ENCODE data around the gene TNNI3K. TPM values are rescaled to one million over a fixed set of nuclear protein-coding genes. Genes with fewer than 3 reads are reported as not detected.

Gene TNNI3K
- total RNA-seq, 4 donors from 2014 or later = 0.63 to 4.5 (median 3.6) TPM

- Histone ChIP-seq H3K9me3 (no peaks in the 10 kb centered on the region), H3K27ac (replicated peaks in 1 of 4) (no peak overlapping the region), H3K36me3 (no peaks in the 10 kb centered on the region), H3K4me1 (peaks cover 3 to 10% (median 6%) of the 10 kb centered on the region in 4 donors), H3K4me3 (no peak overlapping the region), H3K27me3 (no peaks in the 10 kb centered on the region)
- intact Hi-C loops (cut with DNase I) = no loop called here
- WGBS = 54% methylated on average over 11 of the region's 11 CpGs
- no peak for TF ChIP-seq POLR2A (IDR thresholded peaks at IDR 0.05; ENCODE audit: low read depth)
- TF ChIP-seq POLR2AphosphoS5 (IDR thresholded peaks at IDR 0.05) = no peak
- TF ChIP-seq CTCF (IDR thresholded peaks at IDR 0.05) = no peak
- TF ChIP-seq EP300 (IDR thresholded peaks at IDR 0.05) = no peak
- no peak for DNase-seq (ENCODE audit: extremely low spot score)
These were observed 269.8 kb downstream of the TNNI3K start for GRCh38 chr1:74504933-74505512.

GRCh38 chr1:74505928-74506710 is 270.9 kb downstream of the TNNI3K start:
- H3K27me3 ChIP-seq = no peaks in the 10 kb centered on the region
- H3K9me3 ChIP-seq = no peaks in the 10 kb centered on the region
- peaks cover 3 to 10% (median 6%) of the 10 kb centered on the region in 4 donors for H3K4me1 ChIP-seq
- intact Hi-C loops (cut with DNase I) = no loop called here
- DNase-seq (ENCODE audit: extremely low spot score) = no peak
- H3K27ac ChIP-seq (replicated peaks in 1 of 4) = no peak overlapping the region
- WGBS = 73% methylated on average over 8 of the region's 8 CpGs
- TF ChIP-seq EP300 (IDR thresholded peaks at IDR 0.05) (no peak), CTCF (IDR thresholded peaks at IDR 0.05) (no peak), POLR2A (IDR thresholded peaks at IDR 0.05; ENCODE audit: low read depth) (no peak), POLR2AphosphoS5 (IDR thresholded peaks at IDR 0.05) (no peak)
- no peaks in the 10 kb centered on the region for H3K36me3 ChIP-seq
- no peak overlapping the region for H3K4me3 ChIP-seq

DNA sequence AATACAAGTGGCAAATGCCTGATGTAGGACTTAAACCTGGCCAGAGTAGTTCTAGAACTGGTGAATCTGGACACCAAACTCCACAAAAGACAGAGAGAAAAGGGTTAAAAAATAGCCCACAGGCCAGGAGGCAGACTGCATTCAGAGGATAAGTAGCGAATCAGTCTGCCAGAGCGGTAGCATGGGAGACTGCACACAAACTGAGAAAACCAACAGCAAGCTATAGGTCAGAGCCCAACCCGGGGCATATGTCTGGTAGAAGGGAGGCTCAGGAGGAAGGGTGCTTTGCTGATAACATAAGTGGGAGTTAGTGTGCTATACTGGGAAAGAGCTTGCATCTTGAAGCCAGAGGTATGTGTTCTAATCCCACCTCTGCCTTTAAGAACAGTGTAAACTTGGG is 273.3 kb downstream of the TNNI3K start:
- Histone ChIP-seq H3K36me3 (no peaks in the 10 kb centered on the region), H3K9me3 (no peaks in the 10 kb centered on the region), H3K4me1 (peaks cover 3 to 10% (median 6%) of the 10 kb centered on the region in 4 donors), H3K27me3 (no peaks in the 10 kb centered on the region), H3K27ac (replicated peaks in 1 of 4) (no peak overlapping the region), H3K4me3 (no peak overlapping the region)
- no peak for TF ChIP-seq CTCF (IDR thresholded peaks at IDR 0.05)
- no peak for TF ChIP-seq POLR2A (IDR thresholded peaks at IDR 0.05; ENCODE audit: low read depth)
- no peak for TF ChIP-seq POLR2AphosphoS5 (IDR thresholded peaks at IDR 0.05)
- no peak for TF ChIP-seq EP300 (IDR thresholded peaks at IDR 0.05)
- WGBS = 65% methylated on average over 3 of the region's 3 CpGs
- intact Hi-C loops (cut with DNase I) = no loop called here
- no peak for DNase-seq (ENCODE audit: extremely low spot score)

GRCh38 chr1:74512170-74512915 is 277.2 kb downstream of the TNNI3K start, which contains the start of gene LRRC53:
Gene LRRC53 (minus strand): TSS chr1:74512611. CDS start chr1:74483349, 29,262 bp downstream.
- intact Hi-C loops (cut with DNase I) = no loop called here
- H3K4me1 ChIP-seq = no peaks in the 10 kb centered on the region
- 43% methylated on average over 2 of the region's 2 CpGs for WGBS
- TF ChIP-seq POLR2AphosphoS5 (IDR thresholded peaks at IDR 0.05) (no peak), POLR2A (IDR thresholded peaks at IDR 0.05; ENCODE audit: low read depth) (no peak), CTCF (IDR thresholded peaks at IDR 0.05) (no peak)
- DNase-seq (ENCODE audit: extremely low spot score) = no peak
- H3K9me3 ChIP-seq = no peaks in the 10 kb centered on the region
- no peaks in the 10 kb centered on the region for H3K36me3 ChIP-seq
- H3K27ac ChIP-seq (replicated peaks in 1 of 4) = no peak within 1 kb of the TSS
- H3K4me3 ChIP-seq = no peak within 1 kb of the TSS
- no peaks in the 10 kb centered on the region for H3K27me3 ChIP-seq

All from esophagus muscularis mucosa (tissue), 4 donors.